ENCODE measurements around the gene C13orf46.

Gene C13orf46

DNA sequence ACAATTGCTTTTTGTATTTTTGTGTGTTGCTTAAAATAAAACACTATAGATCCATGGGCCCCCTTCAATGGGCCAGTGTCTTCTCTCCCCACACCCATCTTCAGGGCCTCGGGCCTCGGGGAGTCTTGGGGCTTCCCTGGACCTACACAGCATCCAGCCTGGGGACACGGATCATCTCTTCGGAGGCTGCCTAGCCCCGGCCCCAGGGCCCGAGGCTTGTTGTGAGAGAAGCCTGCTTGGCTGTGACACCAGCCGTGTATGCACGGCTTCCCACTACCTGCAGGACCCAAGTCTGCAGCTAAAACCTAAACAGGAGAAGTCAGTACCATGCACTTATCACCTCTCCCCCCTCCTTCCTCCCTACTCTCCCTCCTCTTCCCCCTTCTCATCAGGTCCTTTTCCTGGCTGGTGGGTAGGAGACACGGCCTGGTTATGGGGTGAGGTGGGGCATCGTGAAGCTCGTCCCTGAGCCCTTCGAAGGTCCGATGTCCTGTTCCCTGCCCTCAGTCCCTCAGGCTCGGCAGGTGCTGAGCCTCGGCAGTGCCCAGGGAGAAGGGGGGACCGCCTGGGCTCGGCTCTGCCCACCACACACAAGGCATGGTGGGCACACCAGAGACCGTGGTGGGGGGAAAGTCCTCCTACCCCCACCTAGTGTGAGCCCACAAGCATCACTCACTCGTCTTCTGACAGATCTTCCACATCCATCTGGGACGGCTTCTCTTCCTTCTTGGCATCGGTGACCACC is 9.5 kb downstream of the C13orf46 start:
- DNase-seq: no peak
- Histone ChIP-seq H3K4me3 (ENCODE audit: insufficient read depth, low read depth, low read length, poor library complexity, severe bottlenecking) (no peak overlapping the region), H3K4me1 (ENCODE audit: control insufficient read depth, insufficient read depth, low read length, poor library complexity, severe bottlenecking) (no peaks in the 10 kb centered on the region), H3K9me3 (ENCODE audit: control insufficient read depth, low read length) (no peaks in the 10 kb centered on the region), H3K27me3 (replicated peaks; ENCODE audit: control insufficient read depth, insufficient read depth, low read length, poor library complexity, severe bottlenecking) (no peaks in the 10 kb centered on the region), H3K27ac (ENCODE audit: insufficient read depth, low read length, poor library complexity, severe bottlenecking) (no peak overlapping the region), H3K36me3 (ENCODE audit: control insufficient read depth, insufficient read depth, low read length) (peaks cover 14% of the 10 kb centered on the region)

- Histone ChIP-seq H3K27me3 (replicated peaks; ENCODE audit: control insufficient read depth, insufficient read depth, low read length, poor library complexity, severe bottlenecking) (no peaks in the 10 kb centered on the region), H3K36me3 (ENCODE audit: control insufficient read depth, insufficient read depth, low read length) (peaks cover 10% of the 10 kb centered on the region)
- no peak for DNase-seq
These were observed 10.5 kb downstream of the C13orf46 start for GRCh38 chr13:113963376-113963775.

GRCh38 chr13:113962975-113963374 is 10.9 kb downstream of the C13orf46 start:
- Histone ChIP-seq H3K27me3 (replicated peaks; ENCODE audit: control insufficient read depth, insufficient read depth, low read length, poor library complexity, severe bottlenecking) (no peaks in the 10 kb centered on the region), H3K4me3 (ENCODE audit: insufficient read depth, low read depth, low read length, poor library complexity, severe bottlenecking) (no peak overlapping the region), H3K36me3 (ENCODE audit: control insufficient read depth, insufficient read depth, low read length) (peaks cover 10% of the 10 kb centered on the region), H3K9me3 (ENCODE audit: control insufficient read depth, low read length) (no peaks in the 10 kb centered on the region), H3K4me1 (ENCODE audit: control insufficient read depth, insufficient read depth, low read length, poor library complexity, severe bottlenecking) (no peaks in the 10 kb centered on the region), H3K27ac (ENCODE audit: insufficient read depth, low read length, poor library complexity, severe bottlenecking) (no peak overlapping the region)
- no peak for DNase-seq

More at GRCh38 chr13:113963376-113963775, 10.5 kb downstream of the C13orf46 start:
- Histone ChIP-seq H3K4me3 (ENCODE audit: insufficient read depth, low read depth, low read length, poor library complexity, severe bottlenecking) (no peak overlapping the region), H3K4me1 (ENCODE audit: control insufficient read depth, insufficient read depth, low read length, poor library complexity, severe bottlenecking) (no peaks in the 10 kb centered on the region), H3K27ac (ENCODE audit: insufficient read depth, low read length, poor library complexity, severe bottlenecking) (no peak overlapping the region), H3K9me3 (ENCODE audit: control insufficient read depth, low read length) (no peaks in the 10 kb centered on the region)

GRCh38 chr13:113962386-113962785 is 11.5 kb downstream of the C13orf46 start:
- H3K4me1 ChIP-seq (ENCODE audit: control insufficient read depth, insufficient read depth, low read length, poor library complexity, severe bottlenecking): no peaks in the 10 kb centered on the region
- H3K9me3 ChIP-seq (ENCODE audit: control insufficient read depth, low read length): no peaks in the 10 kb centered on the region
- no peaks in the 10 kb centered on the region for H3K27me3 ChIP-seq (replicated peaks; ENCODE audit: control insufficient read depth, insufficient read depth, low read length, poor library complexity, severe bottlenecking)
- H3K27ac ChIP-seq (ENCODE audit: insufficient read depth, low read length, poor library complexity, severe bottlenecking): no peak overlapping the region
- H3K4me3 ChIP-seq (ENCODE audit: insufficient read depth, low read depth, low read length, poor library complexity, severe bottlenecking): no peak overlapping the region
- peaks cover 10% of the 10 kb centered on the region for H3K36me3 ChIP-seq (ENCODE audit: control insufficient read depth, insufficient read depth, low read length)
- DNase-seq: no peak

DNA sequence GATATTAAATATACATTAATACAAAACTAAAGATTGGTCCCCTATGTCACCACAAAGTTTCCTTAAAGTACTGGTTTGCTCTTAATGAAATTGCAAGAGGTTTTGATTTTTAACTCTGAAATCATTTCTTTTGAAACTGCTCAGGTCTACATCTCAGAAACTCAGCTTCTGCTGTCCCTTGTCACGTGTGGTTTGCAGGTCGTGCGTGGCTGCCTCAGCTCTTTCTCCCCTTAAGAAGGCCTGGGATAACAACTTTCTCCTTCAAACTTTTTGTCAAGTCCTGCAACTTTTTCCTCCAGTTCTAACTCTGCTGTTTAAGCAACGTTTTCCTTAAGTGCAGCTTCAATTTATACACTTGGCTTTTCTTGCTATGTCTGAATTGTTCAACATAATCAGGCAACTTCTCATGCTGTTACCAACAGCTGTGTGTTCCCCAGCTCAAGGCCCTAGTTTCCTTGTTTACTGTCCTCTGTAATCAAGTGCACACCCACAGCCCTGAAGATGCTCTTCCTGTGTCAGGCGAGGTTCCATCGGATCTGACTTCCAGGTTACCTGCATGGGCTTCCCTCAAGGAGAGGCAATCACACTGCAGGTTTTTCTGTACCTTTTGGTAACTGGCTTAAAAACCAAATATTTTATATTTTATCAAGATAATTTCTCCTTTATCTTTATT is 13.5 kb downstream of the C13orf46 start:
- H3K4me1 ChIP-seq (ENCODE audit: control insufficient read depth, insufficient read depth, low read length, poor library complexity, severe bottlenecking): no peaks in the 10 kb centered on the region
- H3K27ac ChIP-seq (ENCODE audit: insufficient read depth, low read length, poor library complexity, severe bottlenecking): no peak overlapping the region
- H3K27me3 ChIP-seq (replicated peaks; ENCODE audit: control insufficient read depth, insufficient read depth, low read length, poor library complexity, severe bottlenecking): no peaks in the 10 kb centered on the region
- no peak for DNase-seq
- H3K9me3 ChIP-seq (ENCODE audit: control insufficient read depth, low read length): no peaks in the 10 kb centered on the region
- H3K4me3 ChIP-seq (ENCODE audit: insufficient read depth, low read depth, low read length, poor library complexity, severe bottlenecking): no peak overlapping the region
- peaks cover 21% of the 10 kb centered on the region for H3K36me3 ChIP-seq (ENCODE audit: control insufficient read depth, insufficient read depth, low read length)

DNA sequence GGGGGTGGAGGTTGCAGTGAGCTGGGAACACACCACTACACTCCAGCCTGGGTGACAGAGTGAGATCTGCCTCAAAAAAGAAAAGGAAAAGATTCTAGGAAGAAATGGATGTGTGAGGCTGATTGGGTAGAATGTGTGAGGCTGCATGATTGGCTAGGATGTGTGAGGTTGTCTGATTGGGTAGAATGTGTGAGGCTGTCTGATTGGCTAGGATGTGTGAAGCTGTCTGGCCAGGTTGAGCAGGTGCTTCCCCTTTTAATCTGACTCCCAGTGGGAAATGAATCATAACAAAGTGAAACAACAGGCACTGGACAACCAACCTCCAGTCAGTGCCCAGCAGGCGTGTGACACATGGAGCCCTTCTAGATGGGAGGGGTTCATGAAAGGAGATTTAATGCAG is 14.7 kb downstream of the C13orf46 start:
- no peak overlapping the region for H3K27ac ChIP-seq (ENCODE audit: insufficient read depth, low read length, poor library complexity, severe bottlenecking)
- no peaks in the 10 kb centered on the region for H3K9me3 ChIP-seq (ENCODE audit: control insufficient read depth, low read length)
- H3K4me3 ChIP-seq (ENCODE audit: insufficient read depth, low read depth, low read length, poor library complexity, severe bottlenecking): no peak overlapping the region
- H3K36me3 ChIP-seq (ENCODE audit: control insufficient read depth, insufficient read depth, low read length): peaks cover 33% of the 10 kb centered on the region
- no peak for DNase-seq
- H3K27me3 ChIP-seq (replicated peaks; ENCODE audit: control insufficient read depth, insufficient read depth, low read length, poor library complexity, severe bottlenecking): no peaks in the 10 kb centered on the region
- no peaks in the 10 kb centered on the region for H3K4me1 ChIP-seq (ENCODE audit: control insufficient read depth, insufficient read depth, low read length, poor library complexity, severe bottlenecking)

GRCh38 chr13:113958373-113958772 is 15.5 kb downstream of the C13orf46 start:
- H3K27ac ChIP-seq (ENCODE audit: insufficient read depth, low read length, poor library complexity, severe bottlenecking): no peak overlapping the region
- H3K27me3 ChIP-seq (replicated peaks; ENCODE audit: control insufficient read depth, insufficient read depth, low read length, poor library complexity, severe bottlenecking): no peaks in the 10 kb centered on the region
- no peak overlapping the region for H3K4me3 ChIP-seq (ENCODE audit: insufficient read depth, low read depth, low read length, poor library complexity, severe bottlenecking)
- no peak for DNase-seq
- H3K4me1 ChIP-seq (ENCODE audit: control insufficient read depth, insufficient read depth, low read length, poor library complexity, severe bottlenecking): no peaks in the 10 kb centered on the region
- H3K36me3 ChIP-seq (ENCODE audit: control insufficient read depth, insufficient read depth, low read length): peaks cover 41% of the 10 kb centered on the region
- no peaks in the 10 kb centered on the region for H3K9me3 ChIP-seq (ENCODE audit: control insufficient read depth, low read length)

DNA sequence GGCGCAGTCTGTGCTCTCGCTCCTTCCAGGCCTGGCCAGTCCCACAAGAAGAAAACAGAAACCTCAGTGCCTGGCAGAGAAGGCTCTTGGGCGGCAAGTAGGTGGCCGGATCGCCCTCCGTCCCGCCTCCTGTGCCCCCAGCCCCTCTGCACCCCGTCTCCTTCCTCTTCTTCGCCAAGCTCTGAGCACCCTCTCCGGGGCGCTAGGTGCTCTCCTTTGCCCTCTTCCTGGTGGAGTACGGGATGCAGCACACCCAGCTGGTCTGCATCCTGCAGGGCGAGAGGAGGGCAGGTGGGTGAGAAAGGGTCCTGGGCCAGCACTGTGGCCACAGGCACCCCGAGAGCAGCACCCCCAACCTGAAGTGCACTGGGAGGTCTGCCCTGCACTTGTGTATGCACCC is 17.3 kb downstream of the C13orf46 start:
- Histone ChIP-seq H3K36me3 (ENCODE audit: control insufficient read depth, insufficient read depth, low read length) (peaks cover 48% of the 10 kb centered on the region), H3K27me3 (replicated peaks; ENCODE audit: control insufficient read depth, insufficient read depth, low read length, poor library complexity, severe bottlenecking) (no peaks in the 10 kb centered on the region), H3K4me1 (ENCODE audit: control insufficient read depth, insufficient read depth, low read length, poor library complexity, severe bottlenecking) (peaks cover 4% of the 10 kb centered on the region), H3K27ac (ENCODE audit: insufficient read depth, low read length, poor library complexity, severe bottlenecking) (no peak overlapping the region), H3K9me3 (ENCODE audit: control insufficient read depth, low read length) (no peaks in the 10 kb centered on the region), H3K4me3 (ENCODE audit: insufficient read depth, low read depth, low read length, poor library complexity, severe bottlenecking) (no peak overlapping the region)
- DNase-seq: no peak

- H3K4me3 ChIP-seq (ENCODE audit: insufficient read depth, low read depth, low read length, poor library complexity, severe bottlenecking): no peak overlapping the region
- H3K9me3 ChIP-seq (ENCODE audit: control insufficient read depth, low read length): no peaks in the 10 kb centered on the region
- peaks cover 48% of the 10 kb centered on the region for H3K36me3 ChIP-seq (ENCODE audit: control insufficient read depth, insufficient read depth, low read length)
- DNase-seq: no peak
- peaks cover 4% of the 10 kb centered on the region for H3K4me1 ChIP-seq (ENCODE audit: control insufficient read depth, insufficient read depth, low read length, poor library complexity, severe bottlenecking)
- H3K27ac ChIP-seq (ENCODE audit: insufficient read depth, low read length, poor library complexity, severe bottlenecking): no peak overlapping the region
- H3K27me3 ChIP-seq (replicated peaks; ENCODE audit: control insufficient read depth, insufficient read depth, low read length, poor library complexity, severe bottlenecking): no peaks in the 10 kb centered on the region
These were observed 18.2 kb downstream of the C13orf46 start for GRCh38 chr13:113955691-113956090.

GRCh38 chr13:113955235-113955634 is 18.6 kb downstream of the C13orf46 start:
- Histone ChIP-seq H3K9me3 (ENCODE audit: control insufficient read depth, low read length) (no peaks in the 10 kb centered on the region), H3K36me3 (ENCODE audit: control insufficient read depth, insufficient read depth, low read length) (peaks cover 48% of the 10 kb centered on the region), H3K4me3 (ENCODE audit: insufficient read depth, low read depth, low read length, poor library complexity, severe bottlenecking) (no peak overlapping the region), H3K27me3 (replicated peaks; ENCODE audit: control insufficient read depth, insufficient read depth, low read length, poor library complexity, severe bottlenecking) (no peaks in the 10 kb centered on the region), H3K27ac (ENCODE audit: insufficient read depth, low read length, poor library complexity, severe bottlenecking) (no peak overlapping the region), H3K4me1 (ENCODE audit: control insufficient read depth, insufficient read depth, low read length, poor library complexity, severe bottlenecking) (peaks cover 4% of the 10 kb centered on the region)
- DNase-seq: no peak

Data from effector memory CD4-positive, alpha-beta T cell (primary cell).